ENCODE data around the gene EMILIN3.

Gene EMILIN3

DNA sequence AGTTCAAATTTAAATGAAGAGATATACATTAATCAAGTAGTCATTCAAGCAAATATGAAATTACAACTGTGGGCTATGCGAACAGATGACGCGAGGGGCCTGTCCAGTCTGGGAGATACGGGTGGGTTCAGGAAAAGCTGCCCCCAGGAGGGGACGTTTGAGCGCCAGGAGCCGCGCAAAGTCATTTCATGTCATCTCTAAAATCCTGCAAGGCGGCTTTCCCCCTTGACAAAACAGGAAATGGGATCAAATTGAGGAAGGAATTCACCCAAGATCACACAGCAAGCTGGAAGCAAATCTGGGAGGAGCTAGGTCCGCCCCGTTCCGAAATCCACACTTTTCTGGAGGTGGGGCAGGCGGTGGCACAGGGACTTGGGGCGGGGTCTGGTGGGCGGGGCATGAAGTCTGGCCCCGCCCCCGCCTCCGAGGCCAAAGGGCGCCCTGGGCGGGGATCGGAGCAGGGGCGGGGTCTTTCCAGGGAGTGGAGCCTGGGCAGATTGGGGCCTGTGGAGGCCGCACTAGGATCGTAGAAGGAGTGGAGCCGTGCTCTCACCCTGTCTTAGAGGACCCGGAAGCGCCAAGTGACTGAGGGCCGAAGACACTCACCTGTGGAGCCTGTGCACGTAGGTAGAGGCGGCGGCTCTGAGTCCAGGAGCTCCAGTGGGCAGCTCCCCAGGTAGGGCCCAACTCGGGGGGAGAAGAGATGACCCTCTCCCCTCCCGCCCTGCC lies 26.1 kb downstream of the EMILIN3 start, which contains the start of gene LPIN3:
LPIN3 (plus strand) TSS at position 495 of the 729 bp plus-strand sequence. CDS start 4,983 bp downstream, outside the sequence.
- no peak within 1 kb of the TSS for H3K27ac ChIP-seq
- no peaks in the 10 kb centered on the region for H3K9me3 ChIP-seq
- peak within 1 kb of the TSS; percentile 46 for H3K4me2 ChIP-seq
- H3K9ac ChIP-seq = no peak within 1 kb of the TSS
- peaks cover 8% of the 10 kb centered on the region for H3K4me1 ChIP-seq
- H3K36me3 ChIP-seq = no peaks in the 10 kb centered on the region
- H4K20me1 ChIP-seq = no peaks in the 10 kb centered on the region
- no peaks in the 10 kb centered on the region for H3K27me3 ChIP-seq
- no peak for TF ChIP-seq Cebpa-rat (IDR thresholded peaks at IDR 0.05)
- no peak within 1 kb of the TSS for H3K4me3 ChIP-seq

DNA sequence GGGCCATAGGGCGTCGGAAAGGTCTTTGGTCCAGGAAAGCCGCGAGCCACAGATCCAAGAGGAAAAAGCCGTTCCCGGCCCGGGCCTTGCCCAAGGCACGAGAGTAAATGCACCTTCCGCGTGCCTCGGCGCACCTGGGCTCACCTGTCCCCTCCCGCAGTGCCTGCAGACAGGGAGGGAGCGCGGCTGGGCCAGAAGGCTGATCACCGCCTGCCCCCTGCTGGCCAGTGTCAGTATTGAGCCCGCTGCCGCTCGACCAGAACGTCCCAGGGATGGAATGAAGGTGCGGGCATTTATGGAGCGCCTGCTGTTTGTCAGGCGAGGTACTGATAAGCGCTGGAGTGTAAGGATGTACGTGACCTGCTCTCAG lies 26.7 kb downstream of the EMILIN3 start:
- Histone ChIP-seq H4K20me1 (no peaks in the 10 kb centered on the region), H3K4me2 (peak overlapping the region; percentile 46), H3K9me3 (no peaks in the 10 kb centered on the region), H3K27ac (no peak overlapping the region), H3K9ac (no peak overlapping the region), H3K4me1 (peaks cover 8% of the 10 kb centered on the region), H3K27me3 (no peaks in the 10 kb centered on the region), H3K36me3 (no peaks in the 10 kb centered on the region), H3K4me3 (no peak overlapping the region)
- no peak for TF ChIP-seq Cebpa-rat (IDR thresholded peaks at IDR 0.05)

GRCh38 chr20:41336711-41337492 lies 29.7 kb downstream of the EMILIN3 start:
- Histone ChIP-seq H3K4me2 (no peak overlapping the region), H3K9ac (no peak overlapping the region), H4K20me1 (no peaks in the 10 kb centered on the region), H3K4me3 (no peak overlapping the region), H3K27ac (no peak overlapping the region), H3K4me1 (peaks cover 8% of the 10 kb centered on the region), H3K27me3 (no peaks in the 10 kb centered on the region), H3K36me3 (no peaks in the 10 kb centered on the region), H3K9me3 (no peaks in the 10 kb centered on the region)
- no peak for TF ChIP-seq Cebpa-rat (IDR thresholded peaks at IDR 0.05)

DNA sequence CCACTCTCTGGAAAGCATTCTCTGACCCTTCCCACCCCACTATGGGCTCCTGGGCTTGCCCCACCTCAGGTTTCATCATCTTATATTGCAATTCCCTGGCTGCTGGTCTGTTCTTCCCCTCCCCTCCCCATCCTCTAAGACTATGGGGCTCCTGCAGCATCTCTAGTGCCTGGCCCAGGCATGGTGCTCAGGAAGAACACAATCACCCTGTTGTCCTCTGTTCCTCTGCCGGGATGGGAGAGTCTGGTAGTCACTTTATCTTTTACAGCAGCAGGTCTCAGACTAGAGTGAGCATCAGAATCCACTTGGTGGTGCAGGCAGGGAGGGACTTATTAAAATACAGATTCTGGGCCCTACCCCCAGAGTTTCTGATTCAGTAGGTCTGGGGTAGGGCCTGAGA lies 31.0 kb downstream of the EMILIN3 start:
- Histone ChIP-seq H3K36me3 (no peaks in the 10 kb centered on the region), H3K4me1 (peaks cover 8% of the 10 kb centered on the region), H3K4me2 (no peak overlapping the region), H3K9ac (no peak overlapping the region), H3K4me3 (no peak overlapping the region), H3K9me3 (no peaks in the 10 kb centered on the region), H3K27me3 (no peaks in the 10 kb centered on the region), H3K27ac (no peak overlapping the region), H4K20me1 (no peaks in the 10 kb centered on the region)
- TF ChIP-seq Cebpa-rat (IDR thresholded peaks at IDR 0.05) = no peak

- H3K4me1 ChIP-seq = peaks cover 11% of the 10 kb centered on the region
These were observed 31.9 kb downstream of the EMILIN3 start for GRCh38 chr20:41334443-41335421.

GRCh38 chr20:41334036-41334435 lies 32.6 kb downstream of the EMILIN3 start:
- H3K36me3 ChIP-seq = no peaks in the 10 kb centered on the region
- H3K4me1 ChIP-seq = peaks cover 12% of the 10 kb centered on the region
- no peak overlapping the region for H3K4me3 ChIP-seq
- H3K27me3 ChIP-seq = no peaks in the 10 kb centered on the region
- H3K9me3 ChIP-seq = no peaks in the 10 kb centered on the region
- H3K9ac ChIP-seq = no peak overlapping the region
- H4K20me1 ChIP-seq = no peaks in the 10 kb centered on the region
- H3K27ac ChIP-seq = no peak overlapping the region
- TF ChIP-seq Cebpa-rat (IDR thresholded peaks at IDR 0.05) = no peak
- H3K4me2 ChIP-seq = no peak overlapping the region

More at GRCh38 chr20:41334443-41335421, 31.9 kb downstream of the EMILIN3 start:
- no peak overlapping the region for H3K4me2 ChIP-seq
- no peak overlapping the region for H3K4me3 ChIP-seq
- no peak overlapping the region for H3K9ac ChIP-seq
- TF ChIP-seq Cebpa-rat (IDR thresholded peaks at IDR 0.05) = no peak
- H3K36me3 ChIP-seq = no peaks in the 10 kb centered on the region
- no peaks in the 10 kb centered on the region for H3K9me3 ChIP-seq
- no peaks in the 10 kb centered on the region for H4K20me1 ChIP-seq
- no peak overlapping the region for H3K27ac ChIP-seq
- no peaks in the 10 kb centered on the region for H3K27me3 ChIP-seq

DNA sequence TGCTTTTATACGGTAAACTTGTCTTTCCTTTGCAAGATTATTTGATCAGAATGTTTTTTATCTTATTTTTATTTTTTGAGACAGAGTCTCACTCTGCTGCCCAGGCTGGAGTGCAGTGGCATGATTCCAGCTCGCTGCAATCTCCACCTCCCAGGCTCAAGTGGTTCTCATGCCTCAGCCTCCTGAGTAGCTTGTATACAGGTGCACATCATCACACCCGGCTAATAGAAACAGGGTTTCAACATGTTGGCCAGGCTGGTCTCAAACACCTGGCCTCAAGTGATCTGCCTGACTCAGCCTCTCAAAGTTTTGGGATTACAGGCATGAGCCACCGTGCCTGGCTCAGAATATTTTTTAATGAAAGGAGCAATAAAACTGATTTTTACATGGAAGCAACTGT lies 34.9 kb downstream of the EMILIN3 start:
- H3K27me3 ChIP-seq = no peaks in the 10 kb centered on the region
- no peaks in the 10 kb centered on the region for H3K36me3 ChIP-seq
- H4K20me1 ChIP-seq = no peaks in the 10 kb centered on the region
- no peak for TF ChIP-seq Cebpa-rat (IDR thresholded peaks at IDR 0.05)
- H3K4me2 ChIP-seq = no peak overlapping the region
- H3K9ac ChIP-seq = no peak overlapping the region
- H3K4me1 ChIP-seq = peaks cover 12% of the 10 kb centered on the region
- H3K4me3 ChIP-seq = no peak overlapping the region
- no peaks in the 10 kb centered on the region for H3K9me3 ChIP-seq
- H3K27ac ChIP-seq = no peak overlapping the region

- Histone ChIP-seq H3K27ac (no peak overlapping the region), H3K4me3 (no peak overlapping the region)
- TF ChIP-seq Cebpa-rat (IDR thresholded peaks at IDR 0.05) = no peak
These were observed 35.7 kb downstream of the EMILIN3 start for GRCh38 chr20:41330941-41331340.

GRCh38 chr20:41330343-41330720 lies 36.3 kb downstream of the EMILIN3 start:
- Histone ChIP-seq H3K4me1 (peaks cover 12% of the 10 kb centered on the region), H3K9ac (no peak overlapping the region), H4K20me1 (no peaks in the 10 kb centered on the region), H3K4me2 (peak overlapping the region; percentile 33; the same call in 1 of the 2 replicates), H3K36me3 (no peaks in the 10 kb centered on the region), H3K4me3 (no peak overlapping the region), H3K9me3 (no peaks in the 10 kb centered on the region), H3K27ac (no peak overlapping the region), H3K27me3 (no peaks in the 10 kb centered on the region)
- no peak for TF ChIP-seq Cebpa-rat (IDR thresholded peaks at IDR 0.05)

More at GRCh38 chr20:41330941-41331340, 35.7 kb downstream of the EMILIN3 start:
- Histone ChIP-seq H3K36me3 (no peaks in the 10 kb centered on the region), H3K9me3 (no peaks in the 10 kb centered on the region), H3K9ac (no peak overlapping the region), H4K20me1 (no peaks in the 10 kb centered on the region), H3K27me3 (no peaks in the 10 kb centered on the region), H3K4me2 (no peak overlapping the region), H3K4me1 (peaks cover 12% of the 10 kb centered on the region)
